Spleen (tissue), 11 donors: Measurements from ENCODE around the gene IFI35. TPM values are rescaled to one million over a fixed set of nuclear protein-coding genes. Genes with fewer than 3 reads are reported as not detected.
A peak's percentile ranks its signal among the peaks of the same experiment; 100 is the strongest.

Experiments
- DNase-seq: peaks from one replicate; pipeline ENCODE4 v3.0.0-alpha.2; 2020
- H3K27ac ChIP-seq, 8 donors: fragments of 200-600 bp; sonication (generic) in 7 of 8; 1 replicate in 4 of 8; 2 replicates in 4 of 8; pipeline versions ENCODE4 v1.5.0 to v1.8.0; 2016 to 2021; ENCODE audit warnings: inconsistent platforms in 4 of 8, mild to moderate bottlenecking in 4 of 8, moderate library complexity in 1 of 8
- H3K27me3 ChIP-seq, 7 donors: fragments of 200-600 bp; sonication (generic) in 6 of 7; replicated peaks in 1 of 7; 1 replicate in 4 of 7; 2 replicates in 3 of 7; pipeline versions ENCODE4 v1.5.0 to v1.8.0; 2016 to 2021; ENCODE audit warnings: inconsistent platforms in 3 of 7, mild to moderate bottlenecking in 1 of 7
- H3K36me3 ChIP-seq, 6 donors: fragments of 200-600 bp; sonication (generic) in 5 of 6; 1 replicate in 4 of 6; 2 replicates in 2 of 6; pipeline versions ENCODE4 v1.5.0 to v1.8.0; 2016 to 2021; ENCODE audit warnings: inconsistent platforms in 2 of 6
- H3K4me1 ChIP-seq, 6 donors: fragments of 200-600 bp; sonication (generic) in 5 of 6; 1 replicate in 3 of 6; 2 replicates in 3 of 6; pipeline versions ENCODE4 v1.5.0 to v1.8.0; 2016 to 2021; ENCODE audit warnings: inconsistent platforms in 3 of 6
- H3K4me3 ChIP-seq, 8 donors: fragments of 200-600 bp; sonication (generic) in 7 of 8; 1 replicate in 4 of 8; 2 replicates in 4 of 8; pipeline versions ENCODE4 v1.5.0 to v1.8.0; 2016 to 2021; ENCODE audit warnings: inconsistent platforms in 4 of 8, mild to moderate bottlenecking in 4 of 8, moderate library complexity in 2 of 8
- H3K9me3 ChIP-seq, 8 donors: fragments of 200-600 bp; sonication (generic) in 7 of 8; 1 replicate in 4 of 8; 2 replicates in 4 of 8; pipeline versions ENCODE4 v1.5.0 to v1.8.0; 2016 to 2021; ENCODE audit warnings: inconsistent platforms in 4 of 8
- CTCF ChIP-seq, 11 experiments: fragments of 200-600 bp in 7 of 11; fragments of 450-650 bp in 4 of 11; sonication (generic) in 4 of 11; IDR thresholded peaks in 8 of 11; conservative IDR thresholded peaks in 3 of 11; 1 replicate in 7 of 11; 2 replicates in 4 of 11; pipeline versions ENCODE4 v1.4.0 to v1.8.0; 2016 to 2021; ENCODE audit warnings: antibody characterized with exemption in 11 of 11, inconsistent platforms in 4 of 11, mild to moderate bottlenecking in 1 of 11
- POLR2A ChIP-seq, 3 donors: fragments of 450-650 bp; IDR thresholded peaks; one replicate each; pipeline ENCODE4 v1.5.1; 2017; ENCODE audit warnings: antibody characterized with exemption in 3 of 3, mild to moderate bottlenecking in 1 of 3
- POLR2AphosphoS5 ChIP-seq, 3 donors: sonication (generic); formaldehyde crosslinking; IDR thresholded peaks; one replicate each; pipeline ENCODE4 v1.5.1; 2017; ENCODE audit warnings: antibody characterized with exemption in 3 of 3
- WGBS, 5 donors: extraction: QIAGEN DNeasy Blood & Tissue Kit in 3 of 5; methylation state at CpG; one replicate each; pipeline versions ENCODE4 v1.1.5 to v1.1.7; 2013 to 2018; 5-methylcytosine and 5-hydroxymethylcytosine counted together
- intact Hi-C: fragments of 100-400 bp; cut with DNase I; formaldehyde crosslinking; loops from one replicate; pipeline ENCODE4 v1.15.0; 2023; ENCODE audit warnings: low total_unique reads
- polyA plus RNA-seq, 3 donors: library from polyadenylated mRNA; stranded (reverse); fragments of 200-250 nt; gene quantifications; one replicate each; pipeline ENCODE4 v1.2.1, GENCODE V29; 2013
- total RNA-seq, 7 donors: library from RNA; depleted of rRNA in 3 of 7; stranded (reverse); fragments of >200 nt in 3 of 7; fragmentation: NEBNext Ultra II Directional in 4 of 7; extraction: Animal tissue kit (Norgen Biotek cat#: 25700) in 4 of 7; gene quantifications; one replicate each; pipeline versions ENCODE4 v1.1.0 to v1.2.1, GENCODE V29; 2016 to 2021
- donor health status: healthy with polysubstance abuse.
- donor health status: DM: no; HTN: no; CAD: no; lungs with moderate emphysema.
- donor health status: DM: no; HTN: no; CAD: no.
- donor health status: Bipolar disorder and iron deficiency.
- donor health status: healthy.
- donor health status: DM: no; HTN: no; CAD: no.
- donor health status: DM: yes; HTN: yes; CAD: no.

IFI35 gene
- total and polyA plus RNA-seq, 10 donors = 38.0 to 64.8 (median 49.9) TPM

DNA sequence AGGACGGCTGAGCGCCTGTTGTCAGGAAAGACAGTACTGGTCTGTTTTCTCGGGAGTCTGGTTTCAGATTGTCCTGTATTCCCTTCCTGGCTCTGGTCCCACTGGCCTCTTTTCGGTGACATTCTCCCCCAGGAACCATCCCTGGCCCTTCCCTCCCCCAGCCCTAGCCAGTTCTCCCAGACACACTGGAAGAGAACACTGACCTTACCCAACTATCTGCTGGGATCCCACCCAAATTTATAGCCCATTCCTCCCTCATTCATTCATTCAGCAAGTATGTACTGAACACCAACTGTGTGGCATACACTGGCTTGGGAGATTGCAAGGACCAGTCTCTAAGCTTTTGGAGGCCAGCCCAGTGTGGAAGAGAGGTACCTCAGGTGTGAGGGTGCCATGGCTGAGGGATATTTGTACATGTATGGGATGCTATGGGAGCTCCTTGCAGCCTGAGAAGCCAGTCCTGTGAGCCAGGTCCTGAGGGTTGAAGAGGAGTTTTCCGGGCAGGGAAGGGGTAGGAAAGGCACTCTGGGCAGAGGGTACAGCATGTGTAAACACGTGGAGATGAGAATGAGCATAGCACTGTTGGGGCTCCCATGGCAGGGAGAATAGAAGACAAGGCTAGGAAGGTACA, 23.7 kb downstream of the IFI35 start:
- TF ChIP-seq POLR2A (IDR thresholded peaks at IDR 0.05) (no peak), POLR2AphosphoS5 (IDR thresholded peaks at IDR 0.05) (no peak), CTCF (IDR thresholded peaks at IDR 0.05 in 8 of 11, conservative IDR thresholded peaks at IDR 0.05 in 3 of 11) (no peak)
- Histone ChIP-seq H3K9me3 (no peaks in the 10 kb centered on the region), H3K4me1 (peaks cover 0 to 4% (median 0%) of the 10 kb centered on the region in 6 donors), H3K27ac (peak overlapping the region in 1 of 8 donors; percentile 54), H3K27me3 (no peaks in the 10 kb centered on the region), H3K4me3 (no peak overlapping the region), H3K36me3 (no peaks in the 10 kb centered on the region)
- DNase-seq = no peak
- intact Hi-C loops = no loop called here
- 62 to 82% (median 80%) methylated on average over 6 of the region's 6 CpGs for WGBS, 5 donors

- Histone ChIP-seq H3K27ac (no peak overlapping the region), H3K4me3 (no peak overlapping the region), H3K27me3 (no peaks in the 10 kb centered on the region), H3K9me3 (no peaks in the 10 kb centered on the region), H3K36me3 (no peaks in the 10 kb centered on the region), H3K4me1 (no peaks in the 10 kb centered on the region)
- no peak for DNase-seq
- TF ChIP-seq POLR2A (IDR thresholded peaks at IDR 0.05) (no peak), CTCF (IDR thresholded peaks at IDR 0.05 in 8 of 11, conservative IDR thresholded peaks at IDR 0.05 in 3 of 11) (no peak)
- 84 to 99% (median 86%) methylated on average over 3 of the region's 3 CpGs for WGBS, 5 donors
- intact Hi-C loops = no loop called here
Measured at GRCh38 chr17:43031666-43032065, 25.1 kb downstream of the IFI35 start.

- intact Hi-C loops = no loop called here
- TF ChIP-seq CTCF (IDR thresholded peaks at IDR 0.05 in 8 of 11, conservative IDR thresholded peaks at IDR 0.05 in 3 of 11) (no peak), POLR2A (IDR thresholded peaks at IDR 0.05) (no peak), POLR2AphosphoS5 (IDR thresholded peaks at IDR 0.05) (no peak)
- no peaks in the 10 kb centered on the region for H3K36me3 ChIP-seq
- H3K4me3 ChIP-seq = no peak overlapping the region
- H3K4me1 ChIP-seq = no peaks in the 10 kb centered on the region
- no peaks in the 10 kb centered on the region for H3K27me3 ChIP-seq
- 61 to 74% (median 69%) methylated on average over 12 of the region's 12 CpGs for WGBS, 5 donors
- H3K27ac ChIP-seq = no peak overlapping the region
- no peaks in the 10 kb centered on the region for H3K9me3 ChIP-seq
- peak; percentile 21 for DNase-seq
Measured at GRCh38 chr17:43033948-43034881, 27.6 kb downstream of the IFI35 start.

DNA sequence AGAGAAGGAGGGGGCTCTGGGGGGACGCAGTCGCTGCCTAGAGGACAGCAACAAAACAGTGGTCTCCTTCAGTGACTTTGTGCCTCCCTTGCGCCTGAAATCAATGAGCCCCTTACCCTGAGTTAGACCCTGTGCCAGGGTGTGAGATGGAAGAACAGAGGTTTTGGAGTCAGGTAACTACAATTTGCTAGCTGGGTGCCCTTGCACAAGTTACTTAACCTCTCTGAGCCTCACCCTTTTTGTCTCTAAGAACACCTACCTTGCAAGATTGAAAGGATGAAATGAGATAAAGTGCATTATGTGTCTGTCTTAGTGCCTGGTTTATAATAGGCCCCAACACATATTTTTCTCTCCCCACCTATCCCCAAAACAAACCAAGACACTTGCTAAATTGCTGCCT, 28.3 kb downstream of the IFI35 start:
- no peaks in the 10 kb centered on the region for H3K27me3 ChIP-seq
- H3K27ac ChIP-seq = no peak overlapping the region
- intact Hi-C loops = no loop called here
- no peak for DNase-seq
- H3K9me3 ChIP-seq = no peaks in the 10 kb centered on the region
- no peaks in the 10 kb centered on the region for H3K4me1 ChIP-seq
- WGBS, 5 donors = 92 to 97% (median 95%) methylated on average over 3 of the region's 3 CpGs
- no peak for TF ChIP-seq POLR2AphosphoS5 (IDR thresholded peaks at IDR 0.05)
- TF ChIP-seq POLR2A (IDR thresholded peaks at IDR 0.05) = no peak
- TF ChIP-seq CTCF (IDR thresholded peaks at IDR 0.05 in 8 of 11, conservative IDR thresholded peaks at IDR 0.05 in 3 of 11) = no peak
- no peak overlapping the region for H3K4me3 ChIP-seq
- H3K36me3 ChIP-seq = no peaks in the 10 kb centered on the region
